Stimulated activated naive B cell treated with anti-CD40 and anti-IgM and Interleukin-4, amounts not matched to agents 10 μg/mL and 1 μg/mL and 100 μg/mL, for 72 hours (primary cell): Measurements from ENCODE around the gene IRF4.
A peak's percentile ranks its signal among the peaks of the same experiment; 100 is the strongest.

ENCODE experiments used
- ATAC-seq, 2 donors: fragments of 150-1000 bp; cut with Tn5 transposase; replicated peaks; 2 replicates each; pipeline ENCODE4 v1.10.0; 2021; ENCODE audit warnings: moderate library complexity in 1 of 2
- DNase-seq: peaks from one replicate; pipeline ENCODE4 v3.0.0; 2021
- H3K27ac Mint-ChIP-seq: one replicate; pipeline ENCODE4 v1.8.0; 2022; ENCODE audit warnings: mild to moderate bottlenecking, mixed read lengths
- H3K27me3 Mint-ChIP-seq, 2 donors: one replicate each; pipeline ENCODE4 v1.8.0; 2022; ENCODE audit warnings: mixed read lengths in 2 of 2
- H3K36me3 Mint-ChIP-seq, 2 donors: one replicate each; pipeline ENCODE4 v1.8.0; 2022; ENCODE audit warnings: mixed read lengths in 2 of 2, mild to moderate bottlenecking in 1 of 2
- H3K4me1 Mint-ChIP-seq, 2 donors: one replicate each; pipeline ENCODE4 v1.8.0; 2022; ENCODE audit warnings: mixed read lengths in 2 of 2, mild to moderate bottlenecking in 1 of 2
- H3K4me3 Mint-ChIP-seq, 2 donors: one replicate each; pipeline ENCODE4 v1.8.0; 2022; ENCODE audit warnings: mild to moderate bottlenecking in 2 of 2, mixed read lengths in 2 of 2, moderate library complexity in 1 of 2
- H3K9me3 Mint-ChIP-seq, 2 donors: one replicate each; pipeline ENCODE4 v1.8.0; 2022; ENCODE audit warnings: mixed read lengths in 2 of 2, mild to moderate bottlenecking in 1 of 2

The IRF4 gene

DNA sequence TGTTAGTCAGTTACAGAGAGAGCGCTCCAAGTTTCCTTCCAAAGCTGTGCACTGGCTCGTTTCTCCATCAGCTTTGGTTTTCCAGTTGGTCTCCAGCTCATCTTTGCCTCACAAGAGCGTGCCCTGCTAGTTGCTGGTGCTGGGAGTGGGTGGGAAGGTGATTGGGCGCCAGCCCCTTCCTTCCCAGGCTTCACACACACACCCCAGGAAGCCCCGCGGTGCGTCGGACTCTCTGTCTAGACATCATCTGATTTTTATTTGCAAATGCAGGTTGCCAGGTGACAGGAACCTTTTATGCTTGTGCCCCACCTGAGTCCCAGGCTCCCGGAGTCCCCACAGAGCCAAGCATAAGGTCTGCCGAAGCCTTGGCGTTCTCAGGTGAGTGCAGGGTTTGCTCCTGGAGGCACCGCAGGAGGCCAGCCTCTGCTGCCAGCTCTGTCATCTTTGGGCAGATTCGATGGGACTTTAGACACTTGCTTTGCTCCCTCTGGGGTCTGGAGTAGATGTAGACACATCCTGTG is 7.1 kb downstream of the IRF4 start:
- peaks cover 0 to 3% of the 10 kb centered on the region in 2 donors for H3K9me3 Mint-ChIP-seq
- peak overlapping the region; percentile 82 for H3K27ac Mint-ChIP-seq
- H3K36me3 Mint-ChIP-seq: peaks cover 78 to 86% of the 10 kb centered on the region in 2 donors
- no peak for DNase-seq
- H3K27me3 Mint-ChIP-seq: peaks cover 4% of the 10 kb centered on the region in 2 donors
- peaks cover 70 to 89% of the 10 kb centered on the region in 2 donors for H3K4me1 Mint-ChIP-seq
- no peak for ATAC-seq
- H3K4me3 Mint-ChIP-seq: peak overlapping the region; percentile 61 to 69

DNA sequence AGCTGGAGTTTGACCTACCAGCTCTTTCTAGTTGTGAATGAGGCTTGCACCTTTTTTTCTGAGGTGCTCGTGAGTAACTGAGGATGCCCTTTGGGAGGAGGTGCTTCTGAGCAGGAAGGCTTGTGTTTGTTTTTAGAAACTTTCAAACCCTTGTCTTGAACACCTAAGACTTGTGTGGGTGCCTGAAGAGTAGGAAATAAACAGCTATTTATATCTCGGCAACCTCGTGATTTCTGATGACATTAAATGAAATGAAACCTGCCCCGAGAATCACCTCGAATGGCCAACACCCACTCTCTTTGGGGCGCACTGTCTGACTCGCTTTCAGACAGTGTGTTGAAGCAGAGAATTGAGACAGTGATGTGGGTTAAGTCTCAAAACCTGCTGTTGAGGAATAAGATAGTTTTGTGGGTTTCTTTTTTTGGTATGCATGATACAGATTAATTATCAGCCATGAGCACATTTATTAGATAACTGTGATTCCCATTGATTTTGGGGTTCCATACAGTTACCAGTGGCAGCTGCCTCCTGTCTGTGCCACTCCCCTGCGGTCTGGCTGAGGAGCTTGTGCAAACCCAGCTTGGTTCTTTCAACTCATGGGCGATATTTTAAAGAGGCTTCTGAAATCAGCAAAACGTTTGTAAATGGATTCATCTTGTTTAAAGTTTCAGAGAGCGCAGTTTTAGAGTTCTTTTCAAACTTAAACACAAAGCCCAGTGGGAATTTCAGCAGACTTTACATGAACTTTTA is 8.4 kb downstream of the IRF4 start:
- H3K27me3 Mint-ChIP-seq: no peaks in the 10 kb centered on the region
- H3K4me1 Mint-ChIP-seq: peaks cover 74 to 94% of the 10 kb centered on the region in 2 donors
- peak overlapping the region; percentile 52 to 69 for H3K4me3 Mint-ChIP-seq
- H3K27ac Mint-ChIP-seq: peak overlapping the region; percentile 63
- H3K9me3 Mint-ChIP-seq: peaks cover under 1 to 2% of the 10 kb centered on the region in 2 donors
- H3K36me3 Mint-ChIP-seq: peaks cover 81 to 88% of the 10 kb centered on the region in 2 donors
- peak; percentile 41 to 47 for ATAC-seq
- peak; percentile 61 for DNase-seq

DNA sequence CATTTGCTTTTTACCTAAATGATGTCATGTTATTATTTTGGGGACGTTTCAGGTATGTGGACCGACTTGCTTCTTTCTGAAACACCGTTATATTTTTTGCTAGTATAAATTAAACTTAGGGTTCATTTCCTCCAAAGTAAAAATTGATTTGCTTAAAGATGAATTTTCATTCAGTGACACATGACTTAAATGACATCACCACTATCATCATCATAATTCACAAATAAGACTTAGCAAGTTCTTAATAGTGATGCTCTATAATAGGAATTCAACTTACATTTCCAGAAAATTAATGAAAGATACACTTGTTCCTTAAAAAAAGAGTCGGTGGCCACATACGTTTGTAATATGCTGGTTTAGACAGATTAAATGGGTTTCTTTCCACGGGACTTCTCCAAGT is 9.3 kb downstream of the IRF4 start:
- ATAC-seq (no peak), DNase-seq (no peak)
- Mint-ChIP-seq H3K9me3 (peaks cover 3 to 4% of the 10 kb centered on the region in 2 donors), H3K4me3 (peak overlapping the region; percentile 84 to 88), H3K4me1 (peaks cover 73 to 93% of the 10 kb centered on the region in 2 donors), H3K27me3 (no peaks in the 10 kb centered on the region), H3K36me3 (peaks cover 77 to 86% of the 10 kb centered on the region in 2 donors), H3K27ac (peak overlapping the region; percentile 99)

DNA sequence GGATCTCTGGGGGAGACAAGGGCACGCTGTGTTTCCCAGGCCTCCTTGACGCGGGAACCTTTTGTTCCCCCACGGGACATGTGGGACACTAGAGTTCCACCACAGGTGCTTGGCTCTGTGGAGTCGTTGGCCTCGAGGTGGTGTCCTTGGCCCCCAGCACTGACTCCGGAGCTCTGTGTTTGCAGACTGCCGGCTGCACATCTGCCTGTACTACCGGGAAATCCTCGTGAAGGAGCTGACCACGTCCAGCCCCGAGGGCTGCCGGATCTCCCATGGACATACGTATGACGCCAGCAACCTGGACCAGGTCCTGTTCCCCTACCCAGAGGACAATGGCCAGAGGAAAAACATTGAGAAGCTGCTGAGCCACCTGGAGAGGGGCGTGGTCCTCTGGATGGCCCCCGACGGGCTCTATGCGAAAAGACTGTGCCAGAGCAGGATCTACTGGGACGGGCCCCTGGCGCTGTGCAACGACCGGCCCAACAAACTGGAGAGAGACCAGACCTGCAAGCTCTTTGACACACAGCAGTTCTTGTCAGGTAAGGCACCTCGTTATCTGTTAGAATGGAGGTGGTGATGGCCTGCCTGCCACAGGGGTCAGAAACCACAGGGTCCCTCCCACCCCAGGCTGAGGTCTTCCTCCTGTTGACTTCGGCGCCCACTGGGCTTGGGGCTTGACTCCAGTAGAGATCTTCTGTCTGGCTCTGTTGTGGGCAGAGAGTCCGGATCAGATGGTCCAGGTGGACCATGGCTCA is 9.9 kb downstream of the IRF4 start:
- ATAC-seq (no peak), DNase-seq (no peak)
- peak overlapping the region; percentile 99 for H3K27ac Mint-ChIP-seq
- H3K36me3 Mint-ChIP-seq: peaks cover 77 to 84% of the 10 kb centered on the region in 2 donors
- peaks cover 3 to 4% of the 10 kb centered on the region in 2 donors for H3K9me3 Mint-ChIP-seq
- peak overlapping the region; percentile 84 to 88 for H3K4me3 Mint-ChIP-seq
- H3K4me1 Mint-ChIP-seq: peaks cover 70 to 91% of the 10 kb centered on the region in 2 donors
- no peaks in the 10 kb centered on the region for H3K27me3 Mint-ChIP-seq

DNA sequence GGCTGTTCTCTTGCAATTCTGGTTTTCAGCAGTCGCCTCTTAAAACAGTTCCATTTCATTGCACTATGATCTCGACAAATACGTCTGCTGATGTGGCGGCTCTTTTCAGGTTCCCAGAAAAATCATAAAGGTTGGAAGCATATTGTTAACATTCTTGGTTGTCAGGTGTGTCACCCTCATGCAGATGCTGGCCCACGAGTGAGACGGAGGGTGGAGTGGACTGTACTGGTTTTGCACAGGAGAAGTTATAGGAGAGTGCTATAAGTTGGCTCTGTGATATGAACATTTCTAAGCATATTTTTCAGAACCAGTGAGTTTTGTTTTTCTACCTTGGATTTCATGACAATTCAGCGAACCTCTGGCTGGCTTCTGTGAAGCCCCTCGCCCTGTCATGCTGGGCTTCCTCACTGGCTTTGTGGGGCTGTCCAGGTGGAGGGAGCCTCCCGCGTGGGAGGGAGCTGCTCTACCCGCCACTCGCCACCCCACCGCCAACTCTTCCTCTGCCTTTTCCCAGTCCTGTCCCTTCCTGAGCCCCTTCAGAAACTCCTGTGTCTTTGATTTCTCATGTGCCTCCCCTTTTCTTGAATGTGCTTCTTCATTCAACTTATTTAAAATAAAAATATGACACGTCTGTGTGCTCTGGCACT is 10.6 kb downstream of the IRF4 start:
- Mint-ChIP-seq H3K9me3 (peaks cover 3 to 4% of the 10 kb centered on the region in 2 donors), H3K4me1 (peaks cover 70 to 90% of the 10 kb centered on the region in 2 donors), H3K36me3 (peaks cover 79 to 83% of the 10 kb centered on the region in 2 donors), H3K27me3 (no peaks in the 10 kb centered on the region), H3K27ac (peak overlapping the region; percentile 99), H3K4me3 (peak overlapping the region; percentile 84 to 88)
- ATAC-seq (no peak), DNase-seq (no peak)

DNA sequence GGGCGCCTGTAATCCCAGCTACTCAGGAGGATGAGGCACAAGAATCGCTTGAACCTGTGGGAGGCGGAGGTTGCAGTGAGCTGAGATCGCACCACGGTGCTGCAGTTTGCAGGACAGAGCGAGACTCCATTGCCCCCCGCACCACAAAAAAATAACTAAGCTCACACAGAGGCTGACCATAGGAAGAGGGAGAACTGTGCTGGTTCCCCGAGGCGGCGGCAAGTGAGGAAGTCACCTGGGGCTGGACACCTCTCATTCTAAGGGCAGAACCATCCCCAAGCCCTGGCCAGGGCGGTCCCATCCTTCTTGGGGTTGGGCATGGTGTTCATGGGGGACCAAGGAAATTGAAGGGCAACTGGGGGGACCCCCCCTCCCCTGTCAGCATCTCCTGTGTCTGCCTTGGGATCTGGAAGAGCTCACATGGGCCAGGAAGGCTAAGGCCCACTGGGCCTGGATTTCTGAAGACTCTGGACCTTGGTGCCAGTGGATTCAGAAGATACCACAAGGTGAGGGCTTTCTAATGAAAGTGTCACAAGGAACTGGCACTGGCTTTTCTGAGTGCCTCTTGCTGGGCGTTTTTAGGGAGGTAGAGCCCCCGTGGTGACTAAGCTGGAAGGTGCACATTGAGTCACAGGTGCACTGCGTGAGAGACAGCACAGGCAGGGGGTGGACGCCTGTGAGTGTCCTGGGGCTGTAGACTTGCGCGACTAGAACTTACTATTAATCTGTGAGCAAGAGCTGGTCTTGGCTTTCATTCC is 11.5 kb downstream of the IRF4 start:
- peak overlapping the region; percentile 99 for H3K27ac Mint-ChIP-seq
- no peak for DNase-seq
- H3K4me1 Mint-ChIP-seq: peaks cover 65 to 88% of the 10 kb centered on the region in 2 donors

DNA sequence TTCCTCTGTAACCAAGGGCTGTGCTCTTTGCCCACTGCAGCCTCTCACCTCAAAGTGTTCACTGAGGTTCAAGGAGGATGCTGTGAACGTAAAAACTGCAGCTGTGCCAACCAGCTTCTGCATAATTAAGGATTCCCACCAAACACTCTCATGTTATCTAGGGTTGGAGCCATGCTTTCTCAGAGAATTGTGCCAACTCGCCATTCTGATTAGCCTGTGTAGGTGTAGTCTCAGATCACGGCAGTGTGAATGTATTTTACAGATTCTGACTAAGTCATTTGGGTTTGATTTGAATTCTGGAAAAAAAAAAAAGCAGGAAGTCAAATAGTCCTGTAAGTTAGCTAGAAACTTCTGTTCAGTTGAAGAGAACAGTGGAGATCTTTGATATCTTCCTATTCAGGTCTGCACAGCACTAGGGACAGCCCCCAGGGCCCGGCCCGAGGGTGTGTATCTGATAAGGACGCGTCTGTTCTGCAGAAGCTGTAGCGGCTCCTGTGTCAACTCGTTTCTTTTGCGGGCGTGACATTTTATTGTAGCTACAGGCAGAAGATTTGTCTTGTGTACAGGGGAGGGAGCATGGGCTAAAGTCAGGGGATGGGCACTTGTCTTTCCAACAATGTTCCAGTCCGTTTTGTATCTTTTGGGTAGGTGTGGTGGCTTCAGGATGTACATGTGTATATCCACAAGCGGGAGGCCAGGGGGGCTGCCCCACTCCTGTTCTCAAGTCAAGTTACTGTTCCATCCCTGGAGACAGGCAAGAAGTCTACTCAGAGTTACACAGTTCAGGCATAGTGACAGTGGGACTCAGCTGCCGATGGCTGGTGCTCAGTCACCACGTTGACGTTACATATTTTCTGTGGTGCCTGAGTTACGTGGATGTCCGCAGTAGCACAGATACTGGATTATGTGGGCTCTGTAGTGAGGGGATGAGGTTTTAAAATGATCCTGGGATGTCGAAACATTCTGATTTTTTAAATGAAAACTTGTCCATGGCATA is 12.4 kb downstream of the IRF4 start:
- Mint-ChIP-seq H3K27me3 (no peaks in the 10 kb centered on the region), H3K36me3 (peaks cover 77 to 87% of the 10 kb centered on the region in 2 donors), H3K4me3 (peak overlapping the region; percentile 84 to 88), H3K27ac (peak overlapping the region; percentile 99), H3K9me3 (peaks cover 3 to 4% of the 10 kb centered on the region in 2 donors), H3K4me1 (peaks cover 66 to 86% of the 10 kb centered on the region in 2 donors)
- peak; percentile 62 for DNase-seq
- peak; percentile 60 to 69 for ATAC-seq

More for the DNA sequence above, 11.5 kb downstream of the IRF4 start:
- peak; percentile 44 to 48 for ATAC-seq
- Mint-ChIP-seq H3K36me3 (peaks cover 77 to 83% of the 10 kb centered on the region in 2 donors), H3K9me3 (peaks cover 3 to 4% of the 10 kb centered on the region in 2 donors), H3K4me3 (peak overlapping the region; percentile 84 to 88), H3K27me3 (no peaks in the 10 kb centered on the region)

DNA sequence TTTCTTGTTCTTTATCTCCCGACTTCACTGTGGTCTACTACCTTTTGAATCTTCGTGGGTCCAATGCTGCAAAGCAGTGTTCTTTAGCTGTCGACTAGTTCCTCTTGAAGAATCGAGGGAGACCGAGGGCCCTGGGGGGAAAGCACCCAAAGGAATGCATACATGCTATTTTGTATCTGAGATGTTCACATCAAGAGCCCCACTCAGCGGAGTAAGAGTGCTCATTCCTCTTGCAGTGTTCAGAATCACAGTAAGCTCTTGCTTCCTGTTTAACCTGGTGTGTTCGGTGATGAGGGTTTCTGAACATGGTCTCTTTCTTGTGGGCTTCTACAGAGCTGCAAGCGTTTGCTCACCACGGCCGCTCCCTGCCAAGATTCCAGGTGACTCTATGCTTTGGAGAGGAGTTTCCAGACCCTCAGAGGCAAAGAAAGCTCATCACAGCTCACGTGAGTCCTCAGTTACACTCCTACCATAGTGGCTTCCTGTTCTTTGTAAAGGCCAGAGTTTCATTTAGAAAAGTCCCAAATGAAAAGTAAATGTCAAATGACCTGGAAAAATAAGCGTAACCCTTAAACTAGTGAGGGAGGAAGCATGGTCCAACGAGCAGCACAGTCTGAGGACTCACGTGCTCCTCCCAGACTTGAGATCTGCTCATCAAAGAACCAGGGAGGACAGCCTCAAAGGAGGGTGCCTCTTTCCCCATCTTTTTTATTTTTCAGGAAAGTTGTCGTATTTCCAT is 13.3 kb downstream of the IRF4 start:
- DNase-seq (peak; percentile 69), ATAC-seq (peak; percentile 55 to 56)
- H3K27me3 Mint-ChIP-seq: no peaks in the 10 kb centered on the region
- H3K4me1 Mint-ChIP-seq: peaks cover 62 to 81% of the 10 kb centered on the region in 2 donors
- H3K36me3 Mint-ChIP-seq: peaks cover 77 to 87% of the 10 kb centered on the region in 2 donors
- peak overlapping the region; percentile 99 for H3K27ac Mint-ChIP-seq
- H3K9me3 Mint-ChIP-seq: peaks cover 3 to 4% of the 10 kb centered on the region in 2 donors
- H3K4me3 Mint-ChIP-seq: peak overlapping the region; percentile 84 to 88

DNA sequence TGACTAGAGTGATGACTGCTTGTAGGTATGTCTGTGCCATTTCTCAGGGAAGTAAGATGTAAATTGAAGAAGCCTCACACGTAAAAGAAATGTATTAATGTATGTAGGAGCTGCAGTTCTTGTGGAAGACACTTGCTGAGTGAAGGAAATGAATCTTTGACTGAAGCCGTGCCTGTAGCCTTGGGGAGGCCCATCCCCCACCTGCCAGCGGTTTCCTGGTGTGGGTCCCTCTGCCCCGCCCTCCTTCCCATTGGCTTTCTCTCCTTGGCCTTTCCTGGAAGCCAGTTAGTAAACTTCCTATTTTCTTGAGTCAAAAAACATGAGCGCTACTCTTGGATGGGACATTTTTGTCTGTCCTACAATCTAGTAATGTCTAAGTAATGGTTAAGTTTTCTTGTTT is 16.6 kb downstream of the IRF4 start:
- Mint-ChIP-seq H3K27ac (peak overlapping the region; percentile 81), H3K4me1 (peaks cover 47 to 69% of the 10 kb centered on the region in 2 donors), H3K4me3 (peak overlapping the region in 1 of 2 donors; percentile 36), H3K9me3 (peaks cover 3 to 4% of the 10 kb centered on the region in 2 donors), H3K27me3 (no peaks in the 10 kb centered on the region), H3K36me3 (peaks cover 75 to 91% of the 10 kb centered on the region in 2 donors)
- DNase-seq (no peak), ATAC-seq (no peak)

DNA sequence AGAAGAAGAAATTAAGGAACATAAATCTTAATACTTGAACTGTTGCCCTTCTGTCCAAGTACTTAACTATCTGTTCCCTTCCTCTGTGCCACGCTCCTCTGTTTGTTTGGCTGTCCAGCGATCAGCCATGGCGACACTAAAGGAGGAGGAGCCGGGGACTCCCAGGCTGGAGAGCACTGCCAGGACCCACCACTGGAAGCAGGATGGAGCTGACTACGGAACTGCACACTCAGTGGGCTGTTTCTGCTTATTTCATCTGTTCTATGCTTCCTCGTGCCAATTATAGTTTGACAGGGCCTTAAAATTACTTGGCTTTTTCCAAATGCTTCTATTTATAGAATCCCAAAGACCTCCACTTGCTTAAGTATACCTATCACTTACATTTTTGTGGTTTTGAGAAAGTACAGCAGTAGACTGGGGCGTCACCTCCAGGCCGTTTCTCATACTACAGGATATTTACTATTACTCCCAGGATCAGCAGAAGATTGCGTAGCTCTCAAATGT is 17.1 kb downstream of the IRF4 start:
- Mint-ChIP-seq H3K4me3 (peak overlapping the region in 1 of 2 donors; percentile 36), H3K4me1 (peaks cover 42 to 64% of the 10 kb centered on the region in 2 donors), H3K27me3 (no peaks in the 10 kb centered on the region), H3K36me3 (peaks cover 70 to 91% of the 10 kb centered on the region in 2 donors), H3K9me3 (peaks cover 3 to 4% of the 10 kb centered on the region in 2 donors), H3K27ac (peak overlapping the region; percentile 81)
- DNase-seq (no peak), ATAC-seq (no peak)

DNA sequence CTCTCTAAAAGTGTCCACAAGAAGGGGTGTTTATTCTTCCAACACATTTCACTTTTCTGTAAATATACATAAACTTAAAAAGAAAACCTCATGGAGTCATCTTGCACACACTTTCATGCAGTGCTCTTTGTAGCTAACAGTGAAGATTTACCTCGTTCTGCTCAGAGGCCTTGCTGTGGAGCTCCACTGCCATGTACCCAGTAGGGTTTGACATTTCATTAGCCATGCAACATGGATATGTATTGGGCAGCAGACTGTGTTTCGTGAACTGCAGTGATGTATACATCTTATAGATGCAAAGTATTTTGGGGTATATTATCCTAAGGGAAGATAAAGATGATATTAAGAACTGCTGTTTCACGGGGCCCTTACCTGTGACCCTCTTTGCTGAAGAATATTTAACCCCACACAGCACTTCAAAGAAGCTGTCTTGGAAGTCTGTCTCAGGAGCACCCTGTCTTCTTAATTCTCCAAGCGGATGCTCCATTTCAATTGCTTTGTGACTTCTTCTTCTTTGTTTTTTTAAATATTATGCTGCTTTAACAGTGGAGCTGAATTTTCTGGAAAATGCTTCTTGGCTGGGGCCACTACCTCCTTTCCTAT is 17.9 kb downstream of the IRF4 start:
- H3K4me3 Mint-ChIP-seq: no peak overlapping the region
- H3K27me3 Mint-ChIP-seq: no peaks in the 10 kb centered on the region
- H3K36me3 Mint-ChIP-seq: peaks cover 64 to 87% of the 10 kb centered on the region in 2 donors
- H3K9me3 Mint-ChIP-seq: peaks cover 3 to 5% of the 10 kb centered on the region in 2 donors
- H3K27ac Mint-ChIP-seq: peak overlapping the region; percentile 84
- DNase-seq (no peak), ATAC-seq (no peak)
- peaks cover 35 to 56% of the 10 kb centered on the region in 2 donors for H3K4me1 Mint-ChIP-seq
